Measurements from ENCODE around the gene AKR7A2.

DNA sequence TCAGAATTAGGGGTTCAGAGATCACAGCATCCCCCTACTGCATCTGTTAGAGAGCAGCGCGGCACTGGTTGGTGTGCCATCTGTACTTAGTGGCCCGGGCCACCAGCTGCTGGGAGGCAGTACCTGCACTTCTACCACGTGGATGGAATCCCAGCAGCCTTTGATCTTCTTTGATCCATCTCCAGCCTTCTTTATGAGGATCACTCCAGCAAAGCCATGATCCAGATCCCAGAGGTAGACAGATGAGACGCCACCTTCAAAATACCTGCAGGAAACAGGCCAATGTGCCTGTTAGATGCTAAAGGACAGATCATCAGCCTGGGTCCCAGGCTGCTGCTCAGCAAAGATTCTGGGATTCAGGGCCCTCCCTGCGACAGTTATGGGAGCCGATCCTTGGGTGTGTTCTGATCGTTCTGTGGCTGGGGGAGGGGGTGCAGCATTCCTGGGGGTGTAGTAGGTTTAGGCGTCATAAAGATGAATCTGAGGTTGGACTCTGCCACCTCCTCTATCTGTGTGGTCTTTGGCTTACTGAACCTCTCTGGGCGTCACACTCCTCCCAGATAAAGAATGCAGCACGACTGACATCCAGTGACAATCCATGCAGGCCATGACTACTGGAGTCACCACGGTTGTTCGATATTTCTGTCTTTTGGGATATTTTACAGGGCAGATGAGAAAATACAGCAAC is 45.5 kb upstream of the AKR7A2 start:
- TF ChIP-seq, protein P1, sequence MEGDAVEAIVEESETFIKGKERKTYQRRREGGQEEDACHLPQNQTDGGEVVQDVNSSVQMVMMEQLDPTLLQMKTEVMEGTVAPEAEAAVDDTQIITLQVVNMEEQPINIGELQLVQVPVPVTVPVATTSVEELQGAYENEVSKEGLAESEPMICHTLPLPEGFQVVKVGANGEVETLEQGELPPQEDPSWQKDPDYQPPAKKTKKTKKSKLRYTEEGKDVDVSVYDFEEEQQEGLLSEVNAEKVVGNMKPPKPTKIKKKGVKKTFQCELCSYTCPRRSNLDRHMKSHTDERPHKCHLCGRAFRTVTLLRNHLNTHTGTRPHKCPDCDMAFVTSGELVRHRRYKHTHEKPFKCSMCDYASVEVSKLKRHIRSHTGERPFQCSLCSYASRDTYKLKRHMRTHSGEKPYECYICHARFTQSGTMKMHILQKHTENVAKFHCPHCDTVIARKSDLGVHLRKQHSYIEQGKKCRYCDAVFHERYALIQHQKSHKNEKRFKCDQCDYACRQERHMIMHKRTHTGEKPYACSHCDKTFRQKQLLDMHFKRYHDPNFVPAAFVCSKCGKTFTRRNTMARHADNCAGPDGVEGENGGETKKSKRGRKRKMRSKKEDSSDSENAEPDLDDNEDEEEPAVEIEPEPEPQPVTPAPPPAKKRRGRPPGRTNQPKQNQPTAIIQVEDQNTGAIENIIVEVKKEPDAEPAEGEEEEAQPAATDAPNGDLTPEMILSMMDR (IDR thresholded peaks at IDR 0.05) = no peak
- TF ChIP-seq POLR2A (IDR thresholded peaks at IDR 0.05) = no peak
